IMR-90 (cell line): ENCODE results near the gene BUB1.

Experiments used
- BHLHE40 ChIP-seq: fragments of 150-350 bp; IDR thresholded peaks from 2 replicates; pipeline ENCODE4 v1.6.1; 2016; ENCODE audit warnings: mild to moderate bottlenecking, low read depth, low read length
- CHD1 ChIP-seq: IDR thresholded peaks from 2 replicates; pipeline ENCODE4 v1.6.1; 2012; ENCODE audit warnings: low read depth, low read length, improper control_type of control experiment
- CTCF ChIP-seq: conservative IDR thresholded peaks from 2 replicates; pipeline ENCODE4 v1.5.1; 2012; ENCODE audit warnings: mild to moderate bottlenecking, low read depth, low read length, improper control_type of control experiment
- POLR2A ChIP-seq: IDR thresholded peaks from 2 replicates; pipeline ENCODE4 v1.6.1; 2012; ENCODE audit warnings: mild to moderate bottlenecking, low read depth, low read length
- RAD21 ChIP-seq: IDR thresholded peaks from 2 replicates; pipeline ENCODE4 v1.6.1; 2012; ENCODE audit warnings: low read length, improper control_type of control experiment

GRCh38 chr2:110679865-110680264 is 2.0 kb upstream of the BUB1 start:
- TF ChIP-seq POLR2A = no peak
- TF ChIP-seq CTCF = no peak
- TF ChIP-seq CHD1 = no peak
- TF ChIP-seq BHLHE40 = no peak
- no peak for TF ChIP-seq RAD21
